ENCODE results near the gene TGOLN2. TPM values are rescaled to one million over a fixed set of nuclear protein-coding genes. Genes with fewer than 3 reads are reported as not detected.
"Not testable (repeated sequence)": the region's sequence is repeated elsewhere in the genome, so short reads cannot be mapped to it uniquely, and the experiment has no call there.

TGOLN2 gene
- total and polyA plus RNA-seq, 2 of the 13 experiments (the other 11 are each of a cell fraction or from before 2014, with no cell fraction given): 99.6 to 155 TPM

DNA sequence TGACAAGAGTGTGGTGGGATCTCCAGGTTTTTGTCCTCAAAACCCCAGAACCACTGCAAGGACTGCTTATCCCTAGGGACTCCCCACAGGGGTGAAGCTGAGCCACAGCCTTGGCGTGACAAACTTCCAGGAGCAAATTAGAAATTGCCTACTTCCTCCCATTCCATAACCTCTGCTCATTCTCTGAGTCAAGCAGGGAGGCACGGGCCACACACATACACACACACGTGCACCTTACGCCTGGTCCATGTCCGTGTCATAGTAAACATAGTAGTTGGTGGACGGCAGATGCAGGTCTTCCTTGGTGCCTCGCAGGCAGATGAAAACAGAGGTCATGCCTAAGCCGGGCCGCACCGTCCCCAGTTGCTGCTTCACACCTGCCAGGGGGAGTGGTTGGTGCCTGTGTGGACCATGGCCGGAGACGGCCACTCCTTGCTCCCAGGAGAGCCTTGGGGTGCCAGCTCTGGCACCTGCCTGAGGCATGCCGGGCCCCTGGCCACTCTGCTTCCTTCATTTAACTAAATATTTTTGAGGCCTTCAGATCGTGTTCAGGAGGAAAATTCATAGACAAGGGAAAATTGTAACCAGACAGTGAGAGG, 16.7 kb upstream of the TGOLN2 start:
- FAIRE-seq (no peak), ATAC-seq (peak; percentile 8; the same call in 2 of the 3 replicates), DNase-seq (ENCODE audit: low spot score) (no peak)
- Histone ChIP-seq H3K4me3 (replicated peaks in 1 of 3; ENCODE audit: insufficient read depth in 1 of 3, low read depth in 2 of 3, low read length in 3 of 3) (no peak overlapping the region), H3K27ac (ENCODE audit: extremely low read length, insufficient read depth, low read length) (no peak overlapping the region), H3K9me3 (ENCODE audit: low read length) (no peaks in the 10 kb centered on the region), H3K4me2 (ENCODE audit: low read depth, low read length) (no peak overlapping the region), H3K4me1 (ENCODE audit: insufficient read depth, low read length) (no peaks in the 10 kb centered on the region), H2AFZ (ENCODE audit: low read length) (no peak overlapping the region), H3K36me3 (replicated peaks in 1 of 2; ENCODE audit: control insufficient read depth in 1 of 2, insufficient read depth in 2 of 2, low read length in 2 of 2) (peaks cover 29 to 54% of the 10 kb centered on the region in 2 experiments), H3K27me3 (ENCODE audit: control insufficient read depth in 1 of 2, insufficient read depth in 2 of 2, low read length in 2 of 2) (no peaks in the 10 kb centered on the region), H4K20me1 (ENCODE audit: insufficient read depth, low read length) (no peaks in the 10 kb centered on the region), H3K9ac (ENCODE audit: insufficient read depth, low read depth, low read length) (no peak overlapping the region), H3K79me2 (ENCODE audit: insufficient read depth, low read length) (no peaks in the 10 kb centered on the region)
- in situ Hi-C loops (cut with HindIII; ENCODE audit: extremely low pct_ligation_motif_present, low pct_unique_long_range_greater_than_20kb): no loop called here
- CTCF ChIA-PET (ENCODE audit: low intra/inter-chr PET ratio, low total read pairs): no interaction called here
- intact Hi-C loops (cut with micrococcal nuclease; ENCODE audit: unreplicated experiment): no loop called here
- 95% methylated on average over 14 of the region's 14 CpGs for WGBS (ENCODE audit: low lambda C conversion rate)
- peak; percentile 32 for TF ChIP-seq AGO2 (optimal IDR thresholded peaks at IDR 0.05; ENCODE audit: low read depth, low read length)
- no peak for TF ChIP-seq ZNF552 (CRISPR knock-in tag; IDR thresholded peaks at IDR 0.05; ENCODE audit: borderline replicate concordance)
- POLR2A ChIA-PET: interaction anchor here (1.2 to 2.9 kb wide), 3 partner anchors 10 to 194 kb away, joined by 3 to 16 read pairs (median 3); partner anchors contain the start of genes ELMOD3, MAT2A and RETSAT
- no TSS peak for BruUV-seq (replicated peaks)

DNA sequence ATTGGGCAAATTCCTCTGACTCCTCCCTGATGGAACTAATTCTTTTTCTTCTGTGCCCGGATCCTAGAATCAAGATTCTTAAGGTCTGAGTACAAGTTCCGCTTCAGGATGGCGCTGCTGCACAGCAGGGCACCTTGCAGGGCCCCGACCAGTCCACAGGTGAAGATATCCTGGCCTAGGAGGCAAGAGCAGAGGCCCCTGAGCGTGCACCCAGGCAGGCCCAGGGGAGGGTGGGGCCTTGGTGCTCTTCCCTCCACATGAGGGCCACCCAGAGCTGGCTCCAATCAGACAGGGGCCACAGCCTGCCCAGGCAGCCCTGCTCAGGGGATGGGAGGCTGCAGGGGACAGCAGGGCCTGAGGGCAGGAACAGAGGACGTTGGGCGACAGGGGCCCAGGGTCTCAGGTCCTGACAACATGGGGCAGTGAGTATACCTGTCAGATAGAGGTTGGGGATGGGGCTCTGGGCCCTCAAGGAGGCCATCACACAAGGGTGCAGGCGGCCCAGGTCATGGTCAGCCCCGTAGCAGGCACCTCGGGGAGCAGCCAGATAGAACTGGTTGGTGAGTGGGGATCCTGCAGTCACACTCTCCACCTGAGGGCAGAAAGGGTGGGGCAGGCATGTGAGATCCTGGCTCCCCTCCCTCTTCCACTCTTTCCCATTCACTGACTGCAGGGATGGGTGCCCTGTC, 15.6 kb upstream of the TGOLN2 start:
- POLR2A ChIA-PET: interaction anchor here (0.8 kb wide), 1 partner anchor 25 kb away, joined by 3 read pairs; no protein-coding TSS in a partner anchor
- H3K27ac ChIP-seq (ENCODE audit: extremely low read length, insufficient read depth, low read length); DNase-seq (ENCODE audit: low spot score); H3K4me2 ChIP-seq (ENCODE audit: low read depth, low read length); H2AFZ ChIP-seq (ENCODE audit: low read length); H3K9ac ChIP-seq (ENCODE audit: insufficient read depth, low read depth, low read length); H3K4me1 ChIP-seq (ENCODE audit: insufficient read depth, low read length); in situ Hi-C loops (cut with HindIII; ENCODE audit: extremely low pct_ligation_motif_present, low pct_unique_long_range_greater_than_20kb); intact Hi-C loops (cut with micrococcal nuclease; ENCODE audit: unreplicated experiment); H3K9me3 ChIP-seq (ENCODE audit: low read length); H3K4me3 ChIP-seq (replicated peaks in 1 of 3; ENCODE audit: insufficient read depth in 1 of 3, low read depth in 2 of 3, low read length in 3 of 3); H3K27me3 ChIP-seq (ENCODE audit: control insufficient read depth in 1 of 2, insufficient read depth in 2 of 2, low read length in 2 of 2); FAIRE-seq; H4K20me1 ChIP-seq (ENCODE audit: insufficient read depth, low read length); CTCF ChIA-PET (ENCODE audit: low intra/inter-chr PET ratio, low total read pairs); H3K79me2 ChIP-seq (ENCODE audit: insufficient read depth, low read length): not testable (repeated sequence)
- BruUV-seq (replicated peaks): TSS peak; percentile 96
- H3K36me3 ChIP-seq (replicated peaks in 1 of 2; ENCODE audit: control insufficient read depth in 1 of 2, insufficient read depth in 2 of 2, low read length in 2 of 2): peaks cover 26 to 49% of the 10 kb centered on the region in 2 experiments
- peak; percentile 48 for ATAC-seq
- WGBS (ENCODE audit: low lambda C conversion rate): 96% methylated on average over 5 of the region's 10 CpGs
- TF ChIP-seq AGO2 (optimal IDR thresholded peaks at IDR 0.05; ENCODE audit: low read depth, low read length): peak; percentile 65
- TF ChIP-seq RBFOX2 (IDR thresholded peaks at IDR 0.05; ENCODE audit: low read depth, low read length): 0 out of 2 replicates have a peak, but pooled peaks have one; percentile 27
- TF ChIP-seq, protein P1, sequence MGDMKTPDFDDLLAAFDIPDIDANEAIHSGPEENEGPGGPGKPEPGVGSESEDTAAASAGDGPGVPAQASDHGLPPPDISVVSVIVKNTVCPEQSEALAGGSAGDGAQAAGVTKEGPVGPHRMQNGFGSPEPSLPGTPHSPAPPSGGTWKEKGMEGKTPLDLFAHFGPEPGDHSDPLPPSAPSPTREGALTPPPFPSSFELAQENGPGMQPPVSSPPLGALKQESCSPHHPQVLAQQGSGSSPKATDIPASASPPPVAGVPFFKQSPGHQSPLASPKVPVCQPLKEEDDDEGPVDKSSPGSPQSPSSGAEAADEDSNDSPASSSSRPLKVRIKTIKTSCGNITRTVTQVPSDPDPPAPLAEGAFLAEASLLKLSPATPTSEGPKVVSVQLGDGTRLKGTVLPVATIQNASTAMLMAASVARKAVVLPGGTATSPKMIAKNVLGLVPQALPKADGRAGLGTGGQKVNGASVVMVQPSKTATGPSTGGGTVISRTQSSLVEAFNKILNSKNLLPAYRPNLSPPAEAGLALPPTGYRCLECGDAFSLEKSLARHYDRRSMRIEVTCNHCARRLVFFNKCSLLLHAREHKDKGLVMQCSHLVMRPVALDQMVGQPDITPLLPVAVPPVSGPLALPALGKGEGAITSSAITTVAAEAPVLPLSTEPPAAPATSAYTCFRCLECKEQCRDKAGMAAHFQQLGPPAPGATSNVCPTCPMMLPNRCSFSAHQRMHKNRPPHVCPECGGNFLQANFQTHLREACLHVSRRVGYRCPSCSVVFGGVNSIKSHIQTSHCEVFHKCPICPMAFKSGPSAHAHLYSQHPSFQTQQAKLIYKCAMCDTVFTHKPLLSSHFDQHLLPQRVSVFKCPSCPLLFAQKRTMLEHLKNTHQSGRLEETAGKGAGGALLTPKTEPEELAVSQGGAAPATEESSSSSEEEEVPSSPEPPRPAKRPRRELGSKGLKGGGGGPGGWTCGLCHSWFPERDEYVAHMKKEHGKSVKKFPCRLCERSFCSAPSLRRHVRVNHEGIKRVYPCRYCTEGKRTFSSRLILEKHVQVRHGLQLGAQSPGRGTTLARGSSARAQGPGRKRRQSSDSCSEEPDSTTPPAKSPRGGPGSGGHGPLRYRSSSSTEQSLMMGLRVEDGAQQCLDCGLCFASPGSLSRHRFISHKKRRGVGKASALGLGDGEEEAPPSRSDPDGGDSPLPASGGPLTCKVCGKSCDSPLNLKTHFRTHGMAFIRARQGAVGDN (CRISPR knock-in tag; IDR thresholded peaks at IDR 0.05): peak; percentile 36

All from HepG2 (cell line).